Neutrophil (primary cell): Measurements from ENCODE around the gene SRSF10.

Experiments used
- H3K27ac ChIP-seq: fragments of 200-600 bp; sonication (generic); 2 replicates; pipeline ENCODE4 v1.5.1; 2016; ENCODE audit warnings: mild to moderate bottlenecking, moderate library complexity
- H3K27me3 ChIP-seq: fragments of 200-600 bp; sonication (generic); 2 replicates; pipeline ENCODE4 v1.6.0; 2016; ENCODE audit warnings: mild to moderate bottlenecking
- H3K36me3 ChIP-seq: fragments of 200-600 bp; sonication (generic); 2 replicates; pipeline ENCODE4 v1.5.1; 2017
- H3K4me1 ChIP-seq, 2 experiments: fragments of 200-600 bp in 1 of 2; sonication (generic) in 1 of 2; 1 replicate in 1 of 2; 2 replicates in 1 of 2; pipeline versions ENCODE4 v1.5.1 to v1.6.1; 2013 to 2016; ENCODE audit warnings: low read depth in 1 of 2, low read length in 1 of 2, mild to moderate bottlenecking in 1 of 2, moderate library complexity in 1 of 2; ENCODE audit not compliant: control insufficient read depth in 1 of 2, insufficient read depth in 1 of 2
- H3K4me3 ChIP-seq, 2 experiments: fragments of 200-600 bp in 1 of 2; sonication (generic) in 1 of 2; 1 replicate in 1 of 2; 2 replicates in 1 of 2; pipeline ENCODE4 v1.5.1; 2013 to 2016; ENCODE audit warnings: low read depth in 1 of 2, low read length in 1 of 2, mild to moderate bottlenecking in 1 of 2, moderate library complexity in 1 of 2
- H3K9me3 ChIP-seq: fragments of 200-600 bp; sonication (generic); 2 replicates; pipeline ENCODE4 v1.5.1; 2016
- TF ChIP-seq, protein P1 (sequence below): fragments of 200-600 bp; sonication (generic); IDR thresholded peaks from 2 replicates; pipeline ENCODE4 v1.5.1; 2016; ENCODE audit warnings: antibody characterized with exemption

The SRSF10 gene

DNA sequence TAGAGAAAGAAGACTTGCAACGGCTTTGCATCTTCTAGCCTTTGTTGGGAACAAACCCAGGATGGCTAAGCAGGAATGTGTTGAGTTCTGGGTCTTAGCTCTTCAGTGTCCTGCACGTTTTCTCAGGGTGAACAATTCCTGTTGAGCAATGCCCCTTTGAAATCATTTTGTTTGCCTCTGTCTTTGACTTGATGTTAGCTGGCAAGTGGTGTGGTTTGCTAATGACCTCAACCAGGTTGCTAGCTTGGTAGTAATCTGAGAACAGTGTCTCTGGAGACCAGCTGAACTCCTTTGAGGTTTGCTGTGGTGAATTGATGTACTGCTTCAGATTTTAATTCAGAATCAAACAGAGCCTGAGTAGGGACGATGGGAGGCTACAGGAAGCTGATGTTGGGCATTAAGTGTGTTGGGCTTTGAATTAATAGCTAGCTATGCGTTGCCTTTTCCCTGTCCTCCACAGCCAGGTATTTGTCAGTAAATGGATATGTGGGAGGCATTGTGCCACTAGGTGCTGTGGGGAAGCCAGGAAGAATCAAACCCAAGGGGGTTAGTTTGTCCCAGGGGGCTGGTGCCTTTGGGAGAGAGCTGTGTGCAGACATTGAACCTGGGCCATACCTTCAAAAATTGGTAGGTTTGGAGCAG is 23.3 kb upstream of the SRSF10 start:
- H3K4me1 ChIP-seq, result no peaks in the 10 kb centered on the region
- no peak overlapping the region for H3K27ac ChIP-seq
- no peaks in the 10 kb centered on the region for H3K9me3 ChIP-seq
- H3K4me3 ChIP-seq, result no peak overlapping the region
- H3K27me3 ChIP-seq, result no peaks in the 10 kb centered on the region
- TF ChIP-seq, protein P1, sequence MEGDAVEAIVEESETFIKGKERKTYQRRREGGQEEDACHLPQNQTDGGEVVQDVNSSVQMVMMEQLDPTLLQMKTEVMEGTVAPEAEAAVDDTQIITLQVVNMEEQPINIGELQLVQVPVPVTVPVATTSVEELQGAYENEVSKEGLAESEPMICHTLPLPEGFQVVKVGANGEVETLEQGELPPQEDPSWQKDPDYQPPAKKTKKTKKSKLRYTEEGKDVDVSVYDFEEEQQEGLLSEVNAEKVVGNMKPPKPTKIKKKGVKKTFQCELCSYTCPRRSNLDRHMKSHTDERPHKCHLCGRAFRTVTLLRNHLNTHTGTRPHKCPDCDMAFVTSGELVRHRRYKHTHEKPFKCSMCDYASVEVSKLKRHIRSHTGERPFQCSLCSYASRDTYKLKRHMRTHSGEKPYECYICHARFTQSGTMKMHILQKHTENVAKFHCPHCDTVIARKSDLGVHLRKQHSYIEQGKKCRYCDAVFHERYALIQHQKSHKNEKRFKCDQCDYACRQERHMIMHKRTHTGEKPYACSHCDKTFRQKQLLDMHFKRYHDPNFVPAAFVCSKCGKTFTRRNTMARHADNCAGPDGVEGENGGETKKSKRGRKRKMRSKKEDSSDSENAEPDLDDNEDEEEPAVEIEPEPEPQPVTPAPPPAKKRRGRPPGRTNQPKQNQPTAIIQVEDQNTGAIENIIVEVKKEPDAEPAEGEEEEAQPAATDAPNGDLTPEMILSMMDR, result no peak
- H3K36me3 ChIP-seq, result no peaks in the 10 kb centered on the region

DNA sequence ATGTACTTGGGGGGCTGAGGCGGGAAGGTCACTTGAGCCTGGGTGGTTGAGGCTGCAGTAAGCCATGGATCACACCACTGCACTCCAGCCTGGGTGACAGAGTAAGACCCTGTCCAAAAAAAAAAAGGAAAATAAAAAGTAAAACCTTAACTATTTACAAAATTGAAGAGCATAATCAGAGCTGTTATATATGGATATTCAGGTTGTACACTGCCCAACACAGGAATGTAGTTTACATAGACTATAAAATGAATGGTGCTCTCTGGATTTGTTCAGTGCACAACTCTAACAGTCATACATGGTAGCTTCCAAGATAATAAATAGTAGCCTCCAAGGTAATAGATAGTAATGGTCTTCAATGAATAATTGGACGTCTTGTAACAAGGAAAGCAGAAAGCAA is 22.6 kb upstream of the SRSF10 start:
- no peak overlapping the region for H3K4me3 ChIP-seq
- TF ChIP-seq, protein P1, result no peak
- H3K9me3 ChIP-seq, result no peaks in the 10 kb centered on the region
- no peaks in the 10 kb centered on the region for H3K4me1 ChIP-seq
- no peak overlapping the region for H3K27ac ChIP-seq
- H3K27me3 ChIP-seq, result no peaks in the 10 kb centered on the region
- H3K36me3 ChIP-seq, result no peaks in the 10 kb centered on the region

DNA sequence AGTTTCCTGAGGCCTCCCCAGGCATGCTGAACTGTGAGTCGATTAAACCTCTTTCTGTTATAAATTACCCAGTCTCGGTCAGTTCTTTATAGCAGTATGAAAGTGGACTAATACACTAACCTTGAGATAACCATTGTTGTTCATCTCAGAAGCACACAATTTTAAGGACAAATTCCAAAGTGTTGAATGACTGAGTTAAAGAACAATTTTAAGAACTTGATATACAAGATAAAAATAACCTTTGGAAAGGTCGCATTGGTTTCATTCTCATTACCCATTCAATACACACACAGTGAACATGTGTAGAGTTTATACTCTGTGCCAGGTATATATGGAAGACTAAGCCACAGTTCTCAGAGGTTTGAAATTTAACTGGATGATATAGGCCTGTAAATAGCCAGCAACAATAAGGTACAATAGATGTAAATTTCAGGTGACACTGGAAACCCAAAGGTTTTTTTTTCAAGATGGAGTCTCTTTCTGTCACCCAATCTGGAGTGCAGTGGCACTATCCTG is 19.1 kb upstream of the SRSF10 start:
- Histone ChIP-seq H3K27me3 (no peaks in the 10 kb centered on the region), H3K4me3 (no peak overlapping the region), H3K36me3 (no peaks in the 10 kb centered on the region), H3K4me1 (no peaks in the 10 kb centered on the region), H3K9me3 (no peaks in the 10 kb centered on the region), H3K27ac (no peak overlapping the region)
- TF ChIP-seq, protein P1, result no peak

DNA sequence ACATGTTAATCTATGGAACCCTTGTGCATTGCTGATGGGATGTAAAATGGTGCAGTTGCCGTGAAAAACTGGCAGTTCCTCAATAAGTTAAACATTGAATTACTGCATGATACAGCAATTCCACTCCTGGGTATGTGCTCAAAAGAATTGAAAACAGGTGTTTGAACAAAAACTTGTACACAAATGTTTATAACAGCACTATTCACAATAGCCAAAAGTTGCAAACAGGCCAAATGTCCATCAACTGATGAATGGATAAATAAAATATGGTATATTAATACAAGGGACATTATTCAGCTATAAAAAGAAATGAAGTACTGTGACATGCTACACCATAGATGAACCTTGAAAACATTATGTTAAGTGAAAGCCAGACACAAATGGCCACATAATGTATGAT is 17.7 kb upstream of the SRSF10 start:
- Histone ChIP-seq H3K9me3 (no peaks in the 10 kb centered on the region), H3K36me3 (no peaks in the 10 kb centered on the region), H3K4me3 (no peak overlapping the region), H3K27ac (no peak overlapping the region), H3K4me1 (no peaks in the 10 kb centered on the region), H3K27me3 (no peaks in the 10 kb centered on the region)
- TF ChIP-seq, protein P1, result no peak

DNA sequence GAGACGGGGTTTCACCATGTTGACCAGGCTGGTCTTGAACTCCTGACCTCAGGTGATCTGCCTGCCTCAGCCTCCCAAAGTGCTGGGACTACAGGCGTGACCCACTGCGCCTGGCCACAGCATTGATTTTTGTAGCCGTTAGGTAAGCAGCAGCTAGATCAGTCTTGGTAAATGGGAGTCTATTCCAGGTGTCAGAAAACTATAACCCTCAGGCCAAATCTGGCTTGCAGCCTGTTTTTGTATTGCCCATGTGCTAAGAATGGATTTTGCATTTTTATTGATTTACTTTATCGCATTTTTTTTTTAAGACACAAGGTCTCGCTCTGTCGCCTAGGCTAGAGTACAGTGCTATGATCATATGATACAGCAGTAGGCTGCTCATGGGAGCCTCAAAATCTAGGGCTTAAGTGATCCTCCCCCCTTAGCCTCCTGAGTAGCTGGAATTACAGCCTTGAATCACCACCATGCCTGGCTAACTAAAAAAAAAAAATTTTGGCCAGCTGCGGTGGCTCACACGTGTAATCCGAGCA is 16.6 kb upstream of the SRSF10 start:
- TF ChIP-seq, protein P1, result no peak
- Histone ChIP-seq H3K27ac (no peak overlapping the region), H3K36me3 (no peaks in the 10 kb centered on the region), H3K4me1 (no peaks in the 10 kb centered on the region), H3K9me3 (no peaks in the 10 kb centered on the region), H3K4me3 (no peak overlapping the region), H3K27me3 (no peaks in the 10 kb centered on the region)
